GM19468 (cell line): ENCODE data around the gene ABHD13.
"Not testable (repeated sequence)": the region's sequence is repeated elsewhere in the genome, so short reads cannot be mapped to it uniquely, and the experiment has no call there.

Experiments
- ATAC-seq: cut with Tn5 transposase; IDR thresholded peaks from one replicate; pipeline ENCODE4 v1.9.1; 2021; ENCODE audit warnings: mild to moderate bottlenecking, moderate library complexity, moderate number of reproducible peaks; ENCODE audit not compliant: unreplicated experiment; ENCODE audit errors: extremely low read depth

Gene ABHD13

GRCh38 chr13:108218044-108218974 lies at the start of gene ABHD13:
ABHD13 (plus strand) TSS chr13:108218392; CDS start chr13:108229219, 10,827 bp downstream.
- peak; percentile 82 for ATAC-seq

- no peak for ATAC-seq
These were observed 49.3 kb upstream of the ABHD13 start for GRCh38 chr13:108168929-108169328.

GRCh38 chr13:108176685-108177274 lies 41.4 kb upstream of the ABHD13 start:
- ATAC-seq, result no peak

GRCh38 chr13:108178078-108178477 lies 40.1 kb upstream of the ABHD13 start:
- ATAC-seq, result no peak

DNA sequence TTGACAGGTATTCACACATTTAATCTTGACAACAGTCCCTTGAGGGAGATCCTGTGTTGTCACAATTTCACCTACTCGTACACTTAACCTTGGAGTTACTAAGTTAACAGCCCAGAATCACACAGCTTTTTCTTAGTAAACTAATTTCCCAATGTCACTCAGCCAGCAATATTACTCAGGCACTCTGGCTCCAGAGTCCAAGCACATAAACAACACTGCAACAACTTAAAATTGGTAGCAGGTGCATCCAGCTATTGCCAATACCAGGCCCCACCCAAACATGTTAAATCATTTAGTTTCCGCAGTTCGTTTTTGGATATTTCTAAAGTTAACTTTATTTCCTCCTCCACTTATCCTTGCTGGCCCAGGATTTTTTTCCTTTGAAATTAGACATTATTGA lies 35.5 kb upstream of the ABHD13 start:
- ATAC-seq, result no peak

DNA sequence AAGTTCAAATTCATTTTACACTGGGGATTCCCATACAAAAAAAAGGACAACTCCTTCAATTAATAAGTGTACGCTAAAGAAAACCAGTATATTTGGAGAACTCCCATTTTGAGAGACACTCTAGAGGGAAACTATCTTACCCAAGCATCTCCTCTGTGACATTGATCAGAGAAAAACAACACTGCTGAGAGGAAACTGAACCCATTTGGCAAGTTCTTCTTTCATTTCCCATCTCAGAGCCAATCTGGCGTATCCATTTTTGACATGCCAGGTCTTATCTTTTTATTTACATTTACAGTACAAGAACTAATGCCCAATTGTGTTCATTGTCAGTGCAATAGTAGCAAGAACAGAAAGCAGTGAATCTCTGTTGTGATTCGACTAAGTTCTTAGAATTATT lies 33.0 kb upstream of the ABHD13 start:
- no peak for ATAC-seq

DNA sequence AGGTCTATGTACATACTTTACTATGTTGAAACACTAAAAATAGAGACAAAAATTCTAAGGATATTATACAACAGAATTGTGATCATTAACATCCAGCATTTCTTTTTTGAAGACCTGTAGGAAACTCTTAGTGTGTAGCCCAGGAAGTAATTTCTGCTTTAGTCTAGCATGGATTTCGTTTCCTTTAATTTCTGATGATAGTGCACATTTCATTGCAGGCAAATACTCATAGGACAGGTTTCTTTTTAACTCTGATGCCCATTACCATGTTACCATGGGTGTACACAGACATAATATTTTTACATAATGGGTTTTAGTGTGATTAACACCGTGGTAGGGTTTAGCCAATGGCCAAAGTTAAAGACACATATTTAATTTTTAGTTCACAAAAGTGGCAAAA lies 29.9 kb upstream of the ABHD13 start:
- ATAC-seq, result no peak

- ATAC-seq, result no peak
These were observed 27.3 kb upstream of the ABHD13 start for GRCh38 chr13:108190897-108191296.

DNA sequence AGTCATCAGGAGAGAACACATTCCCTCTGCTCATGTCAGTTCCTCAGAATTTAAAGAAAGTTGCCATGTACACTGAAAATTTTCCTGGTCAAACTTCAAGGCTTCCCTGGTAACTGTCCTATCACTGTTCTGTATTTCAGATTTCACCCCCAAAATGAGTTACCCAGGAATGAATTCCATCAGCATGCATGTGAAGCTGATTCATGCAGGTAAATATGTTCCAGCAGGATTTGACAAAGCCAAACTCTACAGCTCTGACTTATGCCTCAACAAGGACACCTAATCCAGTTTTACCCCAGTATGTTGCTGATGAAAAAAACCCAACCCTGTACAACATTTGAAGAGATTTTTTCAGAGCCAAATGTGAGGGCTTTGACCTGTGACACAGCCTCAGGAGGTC lies 24.4 kb upstream of the ABHD13 start:
- no peak for ATAC-seq

GRCh38 chr13:108194435-108194936 lies 23.7 kb upstream of the ABHD13 start:
- ATAC-seq, result no peak

DNA sequence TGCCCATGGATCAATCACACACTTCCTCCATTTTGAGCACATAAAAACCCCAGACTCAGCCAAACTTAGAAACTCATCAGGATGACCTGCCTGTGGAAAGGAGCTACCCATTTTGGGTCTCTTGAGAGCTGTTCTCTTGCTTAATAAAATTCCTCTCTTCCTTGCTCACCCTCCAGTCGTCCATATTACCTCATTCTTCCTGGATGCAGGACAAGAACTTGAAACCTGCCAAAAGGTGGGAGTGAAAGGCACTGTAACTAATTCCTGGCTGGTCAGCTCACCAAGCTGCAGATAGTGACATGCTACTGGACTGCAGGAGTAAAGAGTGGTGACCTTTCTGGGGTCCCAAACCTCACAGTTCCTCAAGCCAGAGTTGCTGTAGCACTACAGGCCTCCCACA lies 23.0 kb upstream of the ABHD13 start:
- no peak for ATAC-seq

- ATAC-seq, result no peak
These were observed 22.3 kb upstream of the ABHD13 start for GRCh38 chr13:108195861-108196260.

- ATAC-seq, result no peak
These were observed 17.3 kb upstream of the ABHD13 start for GRCh38 chr13:108200781-108201398.

DNA sequence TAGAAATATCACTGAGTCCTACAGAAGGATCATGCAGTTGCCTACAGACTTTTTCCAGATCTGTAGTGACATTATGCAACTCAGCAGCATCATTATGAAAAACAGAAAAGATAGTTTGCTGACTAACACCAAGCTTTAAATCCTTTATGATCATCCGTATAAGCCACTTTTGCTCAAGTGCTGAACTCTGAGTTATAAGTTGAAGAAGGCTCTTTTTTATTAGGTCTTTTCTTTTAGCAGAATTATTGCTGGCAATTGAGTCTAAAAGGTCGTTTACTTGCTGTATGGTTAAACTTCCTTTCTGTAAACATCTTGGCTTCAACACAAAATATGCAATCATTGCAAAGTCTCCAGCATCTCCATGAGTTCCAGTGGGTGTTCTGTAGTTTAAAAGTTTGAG lies 7.6 kb upstream of the ABHD13 start:
- no peak for ATAC-seq

- peak; percentile 41 for ATAC-seq
These were observed 5.3 kb upstream of the ABHD13 start for GRCh38 chr13:108212886-108213285.

- no peak for ATAC-seq
These were observed 4.2 kb upstream of the ABHD13 start for GRCh38 chr13:108213946-108214345.

GRCh38 chr13:108214441-108215271 lies 3.5 kb upstream of the ABHD13 start:
- no peak for ATAC-seq

GRCh38 chr13:108215436-108215835 lies 2.8 kb upstream of the ABHD13 start, which contains the start of gene LIG4:
LIG4 (minus strand) TSS chr13:108215536; CDS start chr13:108211268, 4,268 bp downstream.
- peak; percentile 72 for ATAC-seq

- not testable (repeated sequence) for ATAC-seq
These were observed 717 bp upstream of the ABHD13 start for GRCh38 chr13:108217307-108218043.
